Gastroesophageal sphincter (tissue), 4 donors: ENCODE measurements around the gene TEX28. TPM values are rescaled to one million over a fixed set of nuclear protein-coding genes. Genes with fewer than 3 reads are reported as not detected.

Experiments
- ATAC-seq: fragments of 150-250 bp; one replicate; pipeline ENCODE4 v1.9.1; 2016; ENCODE audit warnings: mild to moderate bottlenecking, moderate library complexity
- H3K27ac ChIP-seq, 4 donors: fragments of 200-600 bp; sonication (generic) in 3 of 4; 1 replicate in 3 of 4; 2 replicates in 1 of 4; pipeline ENCODE4 v1.5.1; 2016 to 2019
- H3K27me3 ChIP-seq: fragments of 200-600 bp; sonication (generic); one replicate; pipeline ENCODE4 v1.5.1; 2019
- H3K36me3 ChIP-seq, 2 donors: fragments of 200-600 bp; sonication (generic); one replicate each; pipeline ENCODE4 v1.5.1; 2019; ENCODE audit warnings: control low read depth in 1 of 2
- H3K4me1 ChIP-seq, 3 donors: fragments of 200-600 bp; sonication (generic); 1 replicate in 2 of 3; 2 replicates in 1 of 3; pipeline ENCODE4 v1.5.1; 2016 to 2019; ENCODE audit warnings: control low read depth in 2 of 3
- H3K4me3 ChIP-seq, 2 donors: fragments of 200-600 bp; sonication (generic); one replicate each; pipeline ENCODE4 v1.5.1; 2019; ENCODE audit warnings: mild to moderate bottlenecking in 1 of 2, moderate library complexity in 1 of 2
- H3K9me3 ChIP-seq, 3 donors: fragments of 200-600 bp; sonication (generic); one replicate each; pipeline ENCODE4 v1.5.1; 2017 to 2019; ENCODE audit warnings: control low read depth in 2 of 3
- EP300 ChIP-seq: sonication (generic); formaldehyde crosslinking; IDR thresholded peaks from one replicate; pipeline ENCODE4 v1.6.1; 2017; ENCODE audit warnings: antibody characterized with exemption, mild to moderate bottlenecking
- POLR2A ChIP-seq, 2 donors: fragments of 450-650 bp; IDR thresholded peaks; one replicate each; pipeline ENCODE4 v1.6.1; 2017; ENCODE audit warnings: antibody characterized with exemption in 2 of 2, mild to moderate bottlenecking in 2 of 2, moderate library complexity in 1 of 2
- POLR2AphosphoS5 ChIP-seq: sonication (generic); formaldehyde crosslinking; IDR thresholded peaks from one replicate; pipeline ENCODE4 v1.6.1; 2017; ENCODE audit warnings: antibody characterized with exemption
- WGBS, 2 donors: methylation state at CpG; one replicate each; pipeline ENCODE4 v1.1.5; 2018; ENCODE audit warnings: low coverage in 1 of 2; 5-methylcytosine and 5-hydroxymethylcytosine counted together
- total RNA-seq, 4 donors: library from RNA; depleted of rRNA; stranded (reverse); fragments of >200 nt; gene quantifications; one replicate each; pipeline ENCODE4 v1.1.0, GENCODE V29; 2016
- TF ChIP-seq, protein P1 (sequence below), 4 experiments: fragments of 200-600 bp in 2 of 4; fragments of 450-650 bp in 2 of 4; sonication (generic) in 1 of 4; IDR thresholded peaks; one replicate each; pipeline ENCODE4 v1.5.1; 2017 to 2019; ENCODE audit warnings: antibody characterized with exemption in 4 of 4, mild to moderate bottlenecking in 2 of 4, moderate library complexity in 2 of 4

TEX28 gene
- total RNA-seq, 4 donors from 2014 or later: not detected

- Histone ChIP-seq H3K4me1 (no peaks in the 10 kb centered on the region), H3K9me3 (no peaks in the 10 kb centered on the region), H3K27ac (no peak overlapping the region), H3K27me3 (no peaks in the 10 kb centered on the region), H3K4me3 (no peak overlapping the region), H3K36me3 (no peaks in the 10 kb centered on the region)
- TF ChIP-seq, protein P1, sequence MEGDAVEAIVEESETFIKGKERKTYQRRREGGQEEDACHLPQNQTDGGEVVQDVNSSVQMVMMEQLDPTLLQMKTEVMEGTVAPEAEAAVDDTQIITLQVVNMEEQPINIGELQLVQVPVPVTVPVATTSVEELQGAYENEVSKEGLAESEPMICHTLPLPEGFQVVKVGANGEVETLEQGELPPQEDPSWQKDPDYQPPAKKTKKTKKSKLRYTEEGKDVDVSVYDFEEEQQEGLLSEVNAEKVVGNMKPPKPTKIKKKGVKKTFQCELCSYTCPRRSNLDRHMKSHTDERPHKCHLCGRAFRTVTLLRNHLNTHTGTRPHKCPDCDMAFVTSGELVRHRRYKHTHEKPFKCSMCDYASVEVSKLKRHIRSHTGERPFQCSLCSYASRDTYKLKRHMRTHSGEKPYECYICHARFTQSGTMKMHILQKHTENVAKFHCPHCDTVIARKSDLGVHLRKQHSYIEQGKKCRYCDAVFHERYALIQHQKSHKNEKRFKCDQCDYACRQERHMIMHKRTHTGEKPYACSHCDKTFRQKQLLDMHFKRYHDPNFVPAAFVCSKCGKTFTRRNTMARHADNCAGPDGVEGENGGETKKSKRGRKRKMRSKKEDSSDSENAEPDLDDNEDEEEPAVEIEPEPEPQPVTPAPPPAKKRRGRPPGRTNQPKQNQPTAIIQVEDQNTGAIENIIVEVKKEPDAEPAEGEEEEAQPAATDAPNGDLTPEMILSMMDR (IDR thresholded peaks at IDR 0.05): no peak
- TF ChIP-seq POLR2AphosphoS5: no peak
- TF ChIP-seq EP300: no peak
- TF ChIP-seq POLR2A (IDR thresholded peaks at IDR 0.05): no peak
- ATAC-seq: no peak
- WGBS, 2 donors: 49 to 100% methylated on average over 1 to 3 of the region's 11 CpGs
Measured at GRCh38 chrX:154327038-154327820, 32.3 kb upstream of the TEX28 start.

DNA sequence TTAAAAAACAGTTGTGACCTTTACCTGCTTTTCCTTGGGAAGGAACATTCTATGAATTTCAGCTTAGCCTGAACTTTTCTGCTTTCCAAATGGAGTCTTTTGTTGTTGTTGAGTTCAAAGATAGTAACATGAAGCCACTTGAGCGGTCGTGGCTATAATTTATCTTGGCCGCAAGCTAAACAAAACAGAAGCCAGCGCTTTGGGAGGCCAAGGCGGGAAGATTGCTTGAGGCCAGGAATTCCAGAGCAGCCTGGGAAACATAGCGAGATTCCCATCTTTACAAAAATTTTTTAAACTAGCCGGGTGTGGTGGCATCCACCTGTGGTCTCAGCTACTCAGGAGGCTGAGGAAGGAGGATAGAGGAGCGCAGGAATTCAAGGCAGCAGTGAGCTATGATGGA is 30.6 kb upstream of the TEX28 start:
- no peak for ATAC-seq
- no peaks in the 10 kb centered on the region for H3K27me3 ChIP-seq
- no peak overlapping the region for H3K4me3 ChIP-seq
- H3K27ac ChIP-seq: no peak overlapping the region
- no peaks in the 10 kb centered on the region for H3K36me3 ChIP-seq
- no peaks in the 10 kb centered on the region for H3K9me3 ChIP-seq
- TF ChIP-seq EP300: no peak
- TF ChIP-seq, protein P1 (IDR thresholded peaks at IDR 0.05): no peak
- WGBS, 2 donors: 52 to 67% methylated on average over 3 to 7 of the region's 8 CpGs
- H3K4me1 ChIP-seq: no peaks in the 10 kb centered on the region

DNA sequence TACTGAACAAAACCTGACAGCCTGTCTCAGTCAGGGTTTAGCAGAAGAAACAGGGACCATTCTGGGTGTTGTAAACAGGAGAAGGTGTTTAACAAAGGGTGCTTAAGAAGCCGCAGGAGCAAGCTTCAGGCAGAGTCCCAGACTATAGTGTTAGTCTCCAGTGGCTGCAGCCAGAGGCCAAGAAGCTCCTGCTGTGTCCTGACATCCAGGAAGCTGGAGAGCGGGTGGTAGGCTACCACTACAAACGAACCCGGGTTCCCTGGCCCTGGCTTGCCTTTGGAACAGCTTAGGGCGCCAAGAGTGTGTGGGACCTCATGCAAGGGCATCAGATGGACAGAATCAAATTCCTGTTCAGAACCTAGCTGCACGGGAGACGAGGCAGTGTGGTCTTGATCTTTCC is 28.6 kb upstream of the TEX28 start:
- Histone ChIP-seq H3K4me1 (no peaks in the 10 kb centered on the region), H3K4me3 (no peak overlapping the region), H3K27me3 (no peaks in the 10 kb centered on the region), H3K9me3 (no peaks in the 10 kb centered on the region), H3K27ac (no peak overlapping the region), H3K36me3 (no peaks in the 10 kb centered on the region)
- WGBS, 2 donors: 50 to 90% methylated on average over 1 to 2 of the region's 7 CpGs
- no peak for ATAC-seq
- TF ChIP-seq POLR2AphosphoS5 (no peak), EP300 (no peak), POLR2A (IDR thresholded peaks at IDR 0.05) (no peak)
- TF ChIP-seq, protein P1 (IDR thresholded peaks at IDR 0.05): no peak

DNA sequence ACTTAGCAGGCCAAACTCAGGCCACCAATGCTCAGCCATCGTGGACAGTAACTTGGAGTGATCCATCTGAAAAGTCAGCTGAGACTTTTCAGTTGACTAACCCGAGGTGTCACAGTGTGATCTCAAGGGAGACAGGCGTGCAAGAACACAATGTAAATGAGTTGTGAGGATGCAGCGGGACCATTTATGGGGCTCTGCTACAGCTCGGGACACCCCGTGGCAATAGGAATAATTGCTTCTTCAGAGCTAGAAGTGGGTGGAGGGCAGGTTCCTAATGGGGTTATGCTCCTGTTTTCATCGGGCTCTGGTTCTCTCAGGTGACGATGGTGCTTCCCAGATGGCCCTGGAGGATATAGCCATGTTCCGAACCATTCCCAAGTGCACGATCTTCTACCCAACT is 28.0 kb upstream of the TEX28 start:
- ATAC-seq: no peak
- TF ChIP-seq POLR2A (IDR thresholded peaks at IDR 0.05) (no peak), POLR2AphosphoS5 (no peak), EP300 (no peak)
- TF ChIP-seq, protein P1 (IDR thresholded peaks at IDR 0.05): no peak
- no peaks in the 10 kb centered on the region for H3K4me1 ChIP-seq
- H3K36me3 ChIP-seq: no peaks in the 10 kb centered on the region
- no peaks in the 10 kb centered on the region for H3K27me3 ChIP-seq
- no peak overlapping the region for H3K27ac ChIP-seq
- no peak overlapping the region for H3K4me3 ChIP-seq
- 80 to 100% methylated on average over 1 of the region's 10 CpGs for WGBS, 2 donors
- no peaks in the 10 kb centered on the region for H3K9me3 ChIP-seq

DNA sequence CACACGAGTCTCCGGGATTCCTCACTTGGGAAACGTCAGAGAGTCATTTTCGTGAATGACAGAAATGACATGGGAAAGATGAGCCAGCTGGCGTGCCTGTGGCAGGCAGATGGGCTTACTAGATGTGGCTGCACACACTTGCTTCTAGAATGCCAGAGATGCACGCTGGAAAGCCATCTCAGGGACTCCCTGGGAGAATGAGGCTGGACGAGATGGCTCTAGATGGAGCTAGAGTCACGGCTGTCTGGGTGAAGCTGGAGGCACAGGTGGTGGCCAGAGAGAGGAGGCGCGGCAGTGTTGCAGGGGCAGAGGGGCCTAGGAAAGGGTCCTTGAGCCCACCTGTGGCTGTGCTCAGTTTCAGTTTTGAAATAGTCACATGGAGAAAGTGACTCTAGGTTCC is 26.7 kb upstream of the TEX28 start:
- H3K36me3 ChIP-seq: no peaks in the 10 kb centered on the region
- H3K27ac ChIP-seq: no peak overlapping the region
- H3K4me1 ChIP-seq: no peaks in the 10 kb centered on the region
- H3K4me3 ChIP-seq: no peak overlapping the region
- TF ChIP-seq POLR2AphosphoS5: no peak
- TF ChIP-seq, protein P1 (IDR thresholded peaks at IDR 0.05): no peak
- no peaks in the 10 kb centered on the region for H3K27me3 ChIP-seq
- ATAC-seq: no peak
- WGBS, 2 donors: 21 to 47% methylated on average over 6 to 9 of the region's 10 CpGs
- no peaks in the 10 kb centered on the region for H3K9me3 ChIP-seq
